Stimulated activated CD4-positive, alpha-beta T cell treated with anti-CD3 and anti-CD28 coated beads, Interleukin-12 subunit alpha, Interleukin-12 subunit beta, amount 100 ng/mL, for 48 hours (primary cell): ENCODE results near the gene ADAMTS17.

Experiments used
- DNase-seq, 3 donors: peaks; one replicate each; pipeline ENCODE4 v3.0.0-alpha.2; 2020; ENCODE audit warnings: low read depth in 2 of 3, low spot score in 1 of 3

Gene ADAMTS17

DNA sequence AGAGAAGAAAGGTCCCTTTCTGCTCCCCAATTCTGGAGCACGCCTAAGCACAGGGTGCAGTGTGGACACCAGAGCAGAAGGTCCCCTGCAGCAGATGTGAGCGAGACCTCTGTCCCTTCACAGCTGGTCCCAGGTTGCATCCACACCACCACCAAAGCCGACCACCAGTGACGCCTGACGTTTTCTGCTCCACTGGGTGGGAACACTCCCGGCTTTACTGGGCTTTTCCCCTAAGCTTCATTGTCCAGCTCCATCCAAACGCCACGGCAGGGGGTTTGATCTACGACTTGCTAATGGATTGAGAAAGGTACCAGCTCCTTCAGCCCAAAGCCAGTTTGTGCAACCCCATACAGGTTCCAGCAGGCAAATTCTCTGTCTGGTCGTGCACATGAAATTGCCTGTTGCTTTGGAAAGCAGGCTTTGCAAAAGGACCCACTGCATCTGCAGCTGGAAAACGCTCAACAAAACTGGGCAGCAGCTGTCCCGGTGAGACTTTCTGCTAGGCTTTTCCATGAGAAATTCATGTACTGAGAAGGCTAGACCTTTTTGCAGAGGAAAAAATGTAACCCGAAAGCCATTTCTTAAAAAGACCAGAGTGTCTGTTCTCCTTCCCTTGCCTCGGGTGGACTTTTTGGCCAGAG, 31.1 kb downstream of the ADAMTS17 start:
- DNase-seq: no peak

GRCh38 chr15:100310041-100310405, 31.8 kb downstream of the ADAMTS17 start:
- no peak for DNase-seq

- no peak for DNase-seq
Observed at GRCh38 chr15:100309109-100310040, 32.4 kb downstream of the ADAMTS17 start.

- no peak for DNase-seq
Observed at GRCh38 chr15:100308608-100309007, 33.2 kb downstream of the ADAMTS17 start.

DNA sequence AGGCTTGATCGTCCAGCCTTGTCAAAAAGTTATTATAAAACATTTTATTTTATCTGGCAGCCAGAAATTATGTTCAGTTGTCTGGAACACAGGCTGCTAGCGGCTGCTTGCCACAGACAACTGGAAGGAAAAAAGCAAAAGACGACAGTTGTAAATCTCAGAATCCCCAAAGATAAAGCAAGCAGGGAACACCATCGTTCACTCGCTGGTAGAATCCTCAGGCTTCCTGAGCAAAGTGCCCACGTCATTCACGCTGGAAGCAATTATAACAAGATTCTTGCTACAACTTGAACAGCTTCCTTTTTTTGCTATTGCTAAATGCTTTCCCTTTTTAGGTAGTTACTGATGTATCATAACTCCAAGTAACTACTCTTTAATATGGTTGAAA, 33.6 kb downstream of the ADAMTS17 start:
- no peak for DNase-seq

GRCh38 chr15:100307241-100308212, 34.2 kb downstream of the ADAMTS17 start:
- DNase-seq: no peak

DNA sequence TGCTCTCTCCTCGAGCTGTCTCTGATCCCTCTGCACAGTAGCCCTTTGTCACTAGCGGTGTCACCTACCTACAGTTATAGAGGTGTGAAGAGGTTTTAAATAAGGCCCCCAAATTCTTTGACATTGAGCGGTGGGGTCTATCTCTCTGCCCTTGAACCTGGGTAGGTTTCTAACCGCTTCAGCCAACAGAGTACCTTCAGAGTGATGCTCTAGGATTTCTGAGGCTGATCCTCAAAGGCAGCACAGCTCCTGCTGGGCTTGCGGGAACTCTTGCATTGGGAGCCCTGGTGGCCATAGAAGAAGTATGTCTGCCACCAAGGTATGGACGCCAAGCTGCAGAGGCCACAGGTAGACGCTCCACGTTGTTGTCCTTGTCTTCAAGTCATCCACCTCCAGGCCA, 35.7 kb downstream of the ADAMTS17 start:
- DNase-seq: no peak

- DNase-seq: no peak
Observed at GRCh38 chr15:100301910-100302431, 39.8 kb downstream of the ADAMTS17 start.

- DNase-seq: no peak
Observed at GRCh38 chr15:100298257-100298656, 43.5 kb downstream of the ADAMTS17 start.

DNA sequence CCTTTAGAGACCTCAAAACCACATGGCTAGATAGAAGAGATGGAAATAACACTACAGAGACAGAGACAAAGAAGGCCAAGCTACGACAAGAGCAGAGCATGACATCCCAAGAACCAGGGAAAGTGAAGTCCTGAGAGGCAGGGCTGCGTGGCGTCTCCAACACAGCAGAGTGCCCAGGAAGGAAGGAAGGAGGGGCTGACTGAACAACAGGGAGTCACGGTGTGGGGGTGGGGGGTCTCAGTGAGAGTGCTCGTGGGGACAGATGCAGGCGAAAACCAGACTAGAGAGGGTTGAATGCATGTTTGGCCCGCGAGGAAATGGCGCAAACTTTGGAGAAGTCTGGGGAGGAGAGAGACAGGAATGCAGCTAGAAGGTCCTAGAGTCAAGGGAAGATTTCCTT, 44.0 kb downstream of the ADAMTS17 start:
- DNase-seq: no peak

- no peak for DNase-seq
Observed at GRCh38 chr15:100295939-100296565, 45.7 kb downstream of the ADAMTS17 start.

- no peak for DNase-seq
Observed at GRCh38 chr15:100292010-100292409, 49.8 kb downstream of the ADAMTS17 start.

DNA sequence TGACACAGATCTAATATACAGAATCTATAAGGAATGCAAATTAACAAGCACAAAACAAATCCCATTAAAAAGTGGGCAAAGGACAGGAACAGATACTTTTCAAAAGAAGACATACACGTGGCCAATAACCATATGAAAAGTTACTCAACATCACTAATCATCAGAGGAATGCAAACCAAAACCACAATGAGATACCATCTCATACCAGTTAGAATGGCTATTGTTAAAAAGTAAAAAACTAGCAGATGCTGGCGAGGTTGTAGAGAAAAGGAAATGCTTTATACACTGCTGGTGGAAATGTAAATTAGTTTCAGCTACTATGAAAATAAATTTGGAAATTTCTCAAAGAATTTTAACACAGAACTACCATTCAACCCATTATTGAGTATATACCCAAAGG, 50.7 kb downstream of the ADAMTS17 start:
- no peak for DNase-seq

GRCh38 chr15:100285641-100286295, 56.0 kb downstream of the ADAMTS17 start:
- DNase-seq: no peak

DNA sequence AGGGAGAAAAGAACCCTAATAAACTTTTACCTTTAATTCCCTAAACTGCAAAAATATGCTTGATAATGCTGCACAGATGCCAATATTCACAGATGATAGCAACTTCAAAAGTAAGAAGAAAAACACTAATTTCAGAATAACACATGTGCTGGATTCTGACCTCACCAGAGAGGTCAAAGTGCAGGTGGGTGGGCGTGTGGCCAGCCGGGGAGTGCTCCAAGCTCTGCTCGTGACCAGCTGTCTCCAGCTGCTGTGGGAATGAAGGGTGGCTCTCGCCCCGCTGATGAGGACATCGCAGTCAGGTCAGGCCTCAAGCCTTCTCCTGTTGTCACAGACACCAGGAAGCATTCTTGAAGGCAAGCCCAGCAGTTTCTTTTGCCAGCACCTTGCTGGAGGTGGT, 57.1 kb downstream of the ADAMTS17 start:
- DNase-seq: no peak

DNA sequence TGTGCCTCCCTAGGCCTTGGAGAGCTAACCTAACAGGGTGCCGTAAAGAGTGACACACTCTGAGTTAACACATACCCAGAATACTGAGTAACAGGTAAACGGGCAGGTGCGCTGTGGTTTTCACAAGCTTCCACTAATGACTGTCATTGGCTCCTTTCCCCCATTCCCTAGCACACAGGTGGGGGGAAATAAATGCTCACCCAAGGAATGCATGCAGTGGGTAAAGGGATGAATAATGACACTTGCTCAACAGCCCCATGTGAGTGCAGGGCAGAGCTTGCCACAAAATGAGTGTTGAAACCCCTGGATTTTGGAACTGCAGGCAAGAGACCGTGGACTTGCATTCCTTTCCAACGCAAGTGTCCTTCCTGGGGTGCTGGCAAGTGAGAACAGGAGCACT, 57.6 kb downstream of the ADAMTS17 start:
- DNase-seq: no peak

- DNase-seq: no peak
Observed at GRCh38 chr15:100281096-100281917, 60.5 kb downstream of the ADAMTS17 start.

- DNase-seq: no peak
Observed at GRCh38 chr15:100279849-100280248, 61.9 kb downstream of the ADAMTS17 start.

- DNase-seq: no peak
Observed at GRCh38 chr15:100279446-100279845, 62.3 kb downstream of the ADAMTS17 start.
